K562 (cell line): ENCODE results near the gene DEPDC1B. TPM values are rescaled to one million over a fixed set of nuclear protein-coding genes. Genes with fewer than 3 reads are reported as not detected.
A peak's percentile ranks its signal among the peaks of the same experiment; 100 is the strongest.

Experiments
- CEBPG ChIP-seq, 3 experiments: fragments of 200-800 bp in 1 of 3; sonication (Bioruptor generic) in 1 of 3; sonication (generic) in 1 of 3; formaldehyde crosslinking in 1 of 3; IDR thresholded peaks in 2 of 3; conservative IDR thresholded peaks in 1 of 3; 2 replicates each; pipeline versions ENCODE4 v1.6.1 to v1.8.0; 2016 to 2022; ENCODE audit warnings: missing compliant biosample characterization in 2 of 3, missing genetic modification characterization in 2 of 3, mild to moderate bottlenecking in 1 of 3, missing genetic modification reagents in 1 of 3
- CTBP1 ChIP-seq: fragments of 450-650 bp; IDR thresholded peaks from 2 replicates; pipeline ENCODE4 v1.6.1; 2016; ENCODE audit warnings: borderline replicate concordance
- CXXC5 ChIP-seq: fragments of 250-450 bp; sonication (Bioruptor Pico); IDR thresholded peaks from 2 replicates; pipeline ENCODE4 v1.8.0; 2022; ENCODE audit warnings: inconsistent platforms, mild to moderate bottlenecking, moderate library complexity
- DACH1 ChIP-seq: fragments of 450-650 bp; IDR thresholded peaks from 2 replicates; pipeline ENCODE4 v1.6.1; 2018; ENCODE audit not compliant: partially characterized antibody
- JUN ChIP-seq, 2 experiments: sonication (generic) in 1 of 2; formaldehyde crosslinking in 1 of 2; IDR thresholded peaks; 2 replicates each; pipeline versions ENCODE4 v1.6.1 to v1.8.0; 2012 to 2022; ENCODE audit warnings: borderline replicate concordance in 2 of 2, mild to moderate bottlenecking in 2 of 2, improper control_type of control experiment in 1 of 2, low read depth in 1 of 2, low read length in 1 of 2, missing genetic modification reagents in 1 of 2
- MAFG ChIP-seq: fragments of 450-650 bp; conservative IDR thresholded peaks from 2 replicates; pipeline ENCODE4 v1.6.1; 2016; ENCODE audit warnings: missing genetic modification characterization, missing compliant biosample characterization
- MEIS2 ChIP-seq: fragments of 450-650 bp; IDR thresholded peaks from 2 replicates; pipeline ENCODE4 v1.6.1; 2014; ENCODE audit warnings: mild to moderate bottlenecking; ENCODE audit not compliant: partially characterized antibody
- MTA3 ChIP-seq: fragments of 450-650 bp; formaldehyde crosslinking; IDR thresholded peaks from 2 replicates; pipeline ENCODE4 v1.6.1; 2017; ENCODE audit warnings: mild to moderate bottlenecking, borderline replicate concordance
- SMARCA4 ChIP-seq: fragments of 450-650 bp; IDR thresholded peaks from 2 replicates; pipeline ENCODE4 v1.6.1; 2016
- STAT5B ChIP-seq: fragments of 250-450 bp; sonication (Bioruptor Pico); IDR thresholded peaks from 2 replicates; pipeline ENCODE4 v1.8.0; 2021; ENCODE audit warnings: mild to moderate bottlenecking, inconsistent platforms
- TRIM24 ChIP-seq, 2 experiments: fragments of 450-650 bp; IDR thresholded peaks; 2 replicates each; pipeline ENCODE4 v1.6.1; 2016
- ZNF766 ChIP-seq: fragments of 200-800 bp; sonication (Bioruptor generic); conservative IDR thresholded peaks from 2 replicates; pipeline ENCODE4 v1.6.1; 2016; ENCODE audit warnings: missing genetic modification characterization, missing compliant biosample characterization
- polyA plus RNA-seq, 8 experiments: library from polyadenylated mRNA; depleted of rRNA in 4 of 8; stranded (reverse) in 5 of 8; unstranded in 3 of 8; fragments of >200 nt; fragmentation: Nextera tagmentation in 2 of 8; fragmentation: Illumina TruSeq in 1 of 8; extraction: Ambion mirVana in 2 of 8; extraction: Trizol in 1 of 8; gene quantifications; 2 replicates each; pipeline versions ENCODE4 v1.2.1 to v1.2.3, GENCODE V29; 2011 to 2014; ENCODE audit warnings: inconsistent platforms in 1 of 8, missing spikeins in 1 of 8
- total RNA-seq, 7 experiments: library from RNA; depleted of rRNA in 6 of 7; stranded (reverse); fragments of >200 nt in 6 of 7; fragmentation: Illumina TruSeq in 2 of 7; extraction: Trizol in 2 of 7; gene quantifications; 2 replicates each; pipeline versions ENCODE4 v1.2.1 to v1.2.3, GENCODE V29; 2011 to 2021; ENCODE audit warnings: low replicate concordance in 1 of 7
- TF ChIP-seq, protein P1 (sequence below), 2 experiments: fragments of 450-650 bp; IDR thresholded peaks; 2 replicates each; pipeline ENCODE4 v1.6.1; 2016; ENCODE audit warnings: mild to moderate bottlenecking in 2 of 2, borderline replicate concordance in 1 of 2, low read depth in 1 of 2, moderate library complexity in 1 of 2
- TF ChIP-seq, protein P2 (sequence below): fragments of 450-650 bp; IDR thresholded peaks from 2 replicates; pipeline ENCODE4 v1.6.1; 2016
- TF ChIP-seq, protein P3 (sequence below): fragments of 450-650 bp; IDR thresholded peaks from 2 replicates; pipeline ENCODE4 v1.7.0; 2016; ENCODE audit warnings: borderline replicate concordance
- TF ChIP-seq, protein P4 (sequence below): fragments of 450-650 bp; IDR thresholded peaks from 2 replicates; pipeline ENCODE4 v1.6.1; 2016; ENCODE audit warnings: low read depth, mild to moderate bottlenecking, moderate library complexity

DEPDC1B gene
- total and polyA plus RNA-seq, 9 of the 15 experiments (the other 6 are each of a cell fraction or from before 2014, with no cell fraction given), result 36.0 to 67.2 (median 44.5) TPM

GRCh38 chr5:60685700-60686099, 14.3 kb downstream of the DEPDC1B start (continued):
- TF ChIP-seq, protein P1, sequence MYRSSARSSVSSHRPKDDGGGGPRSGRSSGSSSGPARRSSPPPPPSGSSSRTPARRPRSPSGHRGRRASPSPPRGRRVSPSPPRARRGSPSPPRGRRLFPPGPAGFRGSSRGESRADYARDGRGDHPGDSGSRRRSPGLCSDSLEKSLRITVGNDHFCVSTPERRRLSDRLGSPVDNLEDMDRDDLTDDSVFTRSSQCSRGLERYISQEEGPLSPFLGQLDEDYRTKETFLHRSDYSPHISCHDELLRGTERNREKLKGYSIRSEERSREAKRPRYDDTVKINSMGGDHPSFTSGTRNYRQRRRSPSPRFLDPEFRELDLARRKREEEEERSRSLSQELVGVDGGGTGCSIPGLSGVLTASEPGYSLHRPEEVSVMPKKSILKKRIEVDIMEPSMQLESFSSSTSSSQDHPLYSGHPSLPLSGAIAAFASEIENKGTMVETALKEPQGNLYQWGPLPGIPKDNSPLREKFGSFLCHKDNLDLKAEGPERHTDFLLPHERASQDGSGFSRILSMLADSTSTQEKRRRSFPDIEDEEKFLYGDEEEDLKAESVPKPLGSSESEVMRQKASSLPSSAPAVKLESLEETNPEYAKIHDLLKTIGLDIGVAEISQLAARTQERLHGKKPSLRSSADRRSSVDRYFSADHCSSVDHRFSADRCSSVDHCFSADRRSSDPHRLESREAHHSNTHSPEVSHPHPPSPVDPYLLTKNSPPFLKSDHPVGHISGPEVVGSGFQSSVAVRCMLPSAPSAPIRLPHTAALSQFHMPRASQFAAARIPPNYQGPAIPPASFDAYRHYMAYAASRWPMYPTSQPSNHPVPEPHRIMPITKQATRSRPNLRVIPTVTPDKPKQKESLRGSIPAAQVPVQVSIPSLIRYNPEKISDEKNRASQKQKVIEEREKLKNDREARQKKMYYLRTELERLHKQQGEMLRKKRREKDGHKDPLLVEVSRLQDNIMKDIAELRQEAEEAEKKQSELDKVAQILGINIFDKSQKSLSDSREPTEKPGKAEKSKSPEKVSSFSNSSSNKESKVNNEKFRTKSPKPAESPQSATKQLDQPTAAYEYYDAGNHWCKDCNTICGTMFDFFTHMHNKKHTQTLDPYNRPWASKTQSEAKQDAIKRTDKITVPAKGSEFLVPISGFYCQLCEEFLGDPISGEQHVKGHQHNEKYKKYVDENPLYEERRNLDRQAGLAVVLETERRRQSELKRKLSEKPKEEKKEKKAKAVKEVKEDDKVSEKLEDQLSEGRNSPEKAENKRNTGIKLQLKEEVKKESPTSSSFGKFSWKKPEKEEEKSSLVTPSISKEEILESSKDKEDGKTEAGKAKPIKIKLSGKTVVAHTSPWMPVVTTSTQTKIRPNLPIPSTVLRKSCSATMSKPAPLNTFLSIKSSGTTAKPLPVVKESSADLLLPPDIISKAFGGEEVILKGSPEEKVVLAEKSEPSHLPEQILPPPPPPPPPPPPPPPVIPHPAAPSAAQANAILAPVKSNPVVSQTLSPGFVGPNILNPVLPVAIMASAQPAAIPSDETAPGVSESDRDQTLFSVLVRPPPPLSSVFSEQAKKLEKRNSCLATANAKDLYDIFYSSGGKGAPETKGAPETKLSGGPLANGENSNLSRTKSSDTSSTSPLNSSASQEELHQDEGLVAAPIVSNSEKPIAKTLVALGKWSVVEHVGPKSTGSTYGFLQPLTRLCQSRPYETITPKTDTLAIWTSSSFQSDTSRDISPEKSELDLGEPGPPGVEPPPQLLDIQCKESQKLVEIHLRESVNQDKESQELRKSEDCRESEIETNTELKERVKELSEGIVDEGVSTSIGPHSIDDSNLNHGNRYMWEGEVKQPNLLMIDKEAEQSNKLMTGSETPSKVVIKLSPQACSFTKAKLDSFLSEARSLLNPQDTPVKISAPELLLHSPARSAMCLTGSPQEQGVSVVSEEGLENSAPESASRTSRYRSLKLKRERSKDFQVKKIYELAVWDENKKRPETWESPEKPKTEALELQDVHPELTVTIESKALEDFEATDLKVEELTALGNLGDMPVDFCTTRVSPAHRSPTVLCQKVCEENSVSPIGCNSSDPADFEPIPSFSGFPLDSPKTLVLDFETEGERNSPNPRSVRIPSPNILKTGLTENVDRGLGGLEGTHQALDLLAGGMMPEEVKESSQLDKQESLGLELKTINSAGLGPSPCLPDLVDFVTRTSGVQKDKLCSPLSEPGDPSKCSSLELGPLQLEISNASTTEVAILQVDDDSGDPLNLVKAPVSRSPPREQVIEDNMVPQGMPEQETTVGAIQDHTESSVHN (IDR thresholded peaks at IDR 0.05; ENCODE audit: borderline replicate concordance in 1 of 2, low read depth in 1 of 2), result 0 out of 4 replicates have a peak, but pooled peaks of 1 of the 2 experiments have one; percentile 38
- no peak for TF ChIP-seq MAFG
- peak; percentile 35 for TF ChIP-seq CXXC5
- TF ChIP-seq MTA3, result peak; percentile 41; the same call in 1 of the 2 replicates
- peak; percentile 11 for TF ChIP-seq DACH1
- TF ChIP-seq, protein P2, sequence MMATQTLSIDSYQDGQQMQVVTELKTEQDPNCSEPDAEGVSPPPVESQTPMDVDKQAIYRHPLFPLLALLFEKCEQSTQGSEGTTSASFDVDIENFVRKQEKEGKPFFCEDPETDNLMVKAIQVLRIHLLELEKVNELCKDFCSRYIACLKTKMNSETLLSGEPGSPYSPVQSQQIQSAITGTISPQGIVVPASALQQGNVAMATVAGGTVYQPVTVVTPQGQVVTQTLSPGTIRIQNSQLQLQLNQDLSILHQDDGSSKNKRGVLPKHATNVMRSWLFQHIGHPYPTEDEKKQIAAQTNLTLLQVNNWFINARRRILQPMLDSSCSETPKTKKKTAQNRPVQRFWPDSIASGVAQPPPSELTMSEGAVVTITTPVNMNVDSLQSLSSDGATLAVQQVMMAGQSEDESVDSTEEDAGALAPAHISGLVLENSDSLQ, result peak; percentile 51; the same call in 1 of the 2 replicates
- TF ChIP-seq JUN (IDR thresholded peaks at IDR 0.05; ENCODE audit: borderline replicate concordance, low read depth, low read length), result 0 out of 2 replicates have a peak, but pooled peaks have one; percentile 31
- TF ChIP-seq JUN (CRISPR knock-in tag; IDR thresholded peaks at IDR 0.05; ENCODE audit: borderline replicate concordance), result no peak
- TF ChIP-seq MEIS2, result peak; percentile 91
- TF ChIP-seq CEBPG (CRISPR knock-in tag; IDR thresholded peaks at IDR 0.05), result peak; percentile 66
- TF ChIP-seq CEBPG (tag; conservative IDR thresholded peaks at IDR 0.05 in 1 of 2, IDR thresholded peaks at IDR 0.05 in 1 of 2), result peak; percentile 50 to 56; a peak in 2 of 4 replicates
- TF ChIP-seq, protein P3, sequence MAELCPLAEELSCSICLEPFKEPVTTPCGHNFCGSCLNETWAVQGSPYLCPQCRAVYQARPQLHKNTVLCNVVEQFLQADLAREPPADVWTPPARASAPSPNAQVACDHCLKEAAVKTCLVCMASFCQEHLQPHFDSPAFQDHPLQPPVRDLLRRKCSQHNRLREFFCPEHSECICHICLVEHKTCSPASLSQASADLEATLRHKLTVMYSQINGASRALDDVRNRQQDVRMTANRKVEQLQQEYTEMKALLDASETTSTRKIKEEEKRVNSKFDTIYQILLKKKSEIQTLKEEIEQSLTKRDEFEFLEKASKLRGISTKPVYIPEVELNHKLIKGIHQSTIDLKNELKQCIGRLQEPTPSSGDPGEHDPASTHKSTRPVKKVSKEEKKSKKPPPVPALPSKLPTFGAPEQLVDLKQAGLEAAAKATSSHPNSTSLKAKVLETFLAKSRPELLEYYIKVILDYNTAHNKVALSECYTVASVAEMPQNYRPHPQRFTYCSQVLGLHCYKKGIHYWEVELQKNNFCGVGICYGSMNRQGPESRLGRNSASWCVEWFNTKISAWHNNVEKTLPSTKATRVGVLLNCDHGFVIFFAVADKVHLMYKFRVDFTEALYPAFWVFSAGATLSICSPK, result no peak
- TF ChIP-seq TRIM24 (IDR thresholded peaks at IDR 0.05), result no peak
- TF ChIP-seq STAT5B, result no peak
- TF ChIP-seq, protein P4, sequence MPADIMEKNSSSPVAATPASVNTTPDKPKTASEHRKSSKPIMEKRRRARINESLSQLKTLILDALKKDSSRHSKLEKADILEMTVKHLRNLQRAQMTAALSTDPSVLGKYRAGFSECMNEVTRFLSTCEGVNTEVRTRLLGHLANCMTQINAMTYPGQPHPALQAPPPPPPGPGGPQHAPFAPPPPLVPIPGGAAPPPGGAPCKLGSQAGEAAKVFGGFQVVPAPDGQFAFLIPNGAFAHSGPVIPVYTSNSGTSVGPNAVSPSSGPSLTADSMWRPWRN, result peak; percentile 26; the same call in 1 of the 2 replicates
- peak; percentile 70; the same call in 1 of the 2 replicates for TF ChIP-seq SMARCA4
- TF ChIP-seq ZNF766 (CRISPR knock-in tag), result peak; percentile 47; the same call in 1 of the 2 replicates
- peak; percentile 42; the same call in 1 of the 2 replicates for TF ChIP-seq CTBP1
